HG02642 (cell line): ENCODE measurements around the gene TMEM106B.

ENCODE experiments used
- ATAC-seq: cut with Tn5 transposase; IDR thresholded peaks from one replicate; pipeline ENCODE4 v1.9.1; 2021; ENCODE audit warnings: mild to moderate bottlenecking; ENCODE audit not compliant: unreplicated experiment, poor library complexity

TMEM106B gene

DNA sequence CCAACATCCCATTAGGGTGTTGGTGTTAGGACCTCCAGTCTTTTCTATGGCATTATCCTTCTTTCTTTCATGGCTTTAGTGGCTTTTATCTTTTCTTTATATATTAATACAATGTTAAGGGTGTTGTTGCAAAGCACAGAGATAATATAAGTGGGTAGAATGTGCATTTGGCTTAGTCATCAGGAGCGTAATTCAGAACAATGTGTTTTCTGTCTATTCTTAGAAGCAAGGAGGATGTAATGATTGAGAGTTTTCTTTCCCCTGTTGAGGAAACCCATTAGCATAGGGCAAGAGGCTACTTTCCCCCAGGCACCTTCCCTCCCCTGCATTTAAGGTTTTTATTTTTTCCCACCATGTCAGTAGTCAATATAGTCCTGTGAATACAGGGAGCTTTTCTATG, 79.7 kb downstream of the TMEM106B start:
- ATAC-seq: no peak

GRCh38 chr7:12291870-12292269, 80.8 kb downstream of the TMEM106B start:
- ATAC-seq: no peak
